ENCODE results near the gene TMCC3.

DNA sequence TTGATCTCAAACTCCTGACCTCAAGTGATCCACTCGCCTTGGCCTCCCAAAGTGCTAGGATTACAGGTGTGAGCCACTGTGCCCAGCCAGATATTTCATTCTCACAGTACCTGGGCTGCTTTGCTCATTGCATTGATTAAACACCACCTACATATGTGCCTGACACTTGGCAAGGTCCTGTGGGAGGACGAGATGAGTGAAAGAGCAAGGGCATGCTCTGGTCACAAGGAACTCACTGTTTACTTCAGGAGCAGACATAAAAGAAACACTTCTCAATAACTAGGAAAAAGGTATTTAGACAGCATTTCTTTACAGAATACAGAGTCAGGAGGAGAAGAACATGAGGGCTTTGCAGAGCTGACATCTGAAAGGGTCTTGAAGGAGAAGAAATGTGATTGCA is 91.7 kb downstream of the TMCC3 start:
- TF ChIP-seq YY1 (IDR thresholded peaks at IDR 0.05; ENCODE audit: insufficient read depth, insufficient read length) (no peak), SUZ12 (IDR thresholded peaks at IDR 0.05; ENCODE audit: extremely low read depth, insufficient read depth, insufficient read length) (no peak), ZNF274 (IDR thresholded peaks at IDR 0.05; ENCODE audit: low read depth, low read length) (no peak)

All from NT2/D1 (cell line).